Adrenal gland (tissue), 5 donors: ENCODE results near the gene VIPR2.

Experiments
- POLR2A ChIP-seq, 2 donors: fragments of 450-650 bp; IDR thresholded peaks; one replicate each; pipeline ENCODE4 v1.6.1; 2017; ENCODE audit warnings: antibody characterized with exemption in 2 of 2, mild to moderate bottlenecking in 2 of 2, moderate library complexity in 1 of 2
- TF ChIP-seq, protein P1 (sequence below), 6 experiments: fragments of 450-650 bp in 4 of 6; fragments of 200-600 bp in 2 of 6; sonication (generic) in 1 of 6; IDR thresholded peaks; 1 replicate in 5 of 6; 2 replicates in 1 of 6; pipeline versions ENCODE4 v1.5.1 to v1.8.0; 2016 to 2021; ENCODE audit warnings: antibody characterized with exemption in 6 of 6, mild to moderate bottlenecking in 2 of 6, moderate library complexity in 1 of 6
- donor health status: DM: no; HTN: no; CAD: no.

DNA sequence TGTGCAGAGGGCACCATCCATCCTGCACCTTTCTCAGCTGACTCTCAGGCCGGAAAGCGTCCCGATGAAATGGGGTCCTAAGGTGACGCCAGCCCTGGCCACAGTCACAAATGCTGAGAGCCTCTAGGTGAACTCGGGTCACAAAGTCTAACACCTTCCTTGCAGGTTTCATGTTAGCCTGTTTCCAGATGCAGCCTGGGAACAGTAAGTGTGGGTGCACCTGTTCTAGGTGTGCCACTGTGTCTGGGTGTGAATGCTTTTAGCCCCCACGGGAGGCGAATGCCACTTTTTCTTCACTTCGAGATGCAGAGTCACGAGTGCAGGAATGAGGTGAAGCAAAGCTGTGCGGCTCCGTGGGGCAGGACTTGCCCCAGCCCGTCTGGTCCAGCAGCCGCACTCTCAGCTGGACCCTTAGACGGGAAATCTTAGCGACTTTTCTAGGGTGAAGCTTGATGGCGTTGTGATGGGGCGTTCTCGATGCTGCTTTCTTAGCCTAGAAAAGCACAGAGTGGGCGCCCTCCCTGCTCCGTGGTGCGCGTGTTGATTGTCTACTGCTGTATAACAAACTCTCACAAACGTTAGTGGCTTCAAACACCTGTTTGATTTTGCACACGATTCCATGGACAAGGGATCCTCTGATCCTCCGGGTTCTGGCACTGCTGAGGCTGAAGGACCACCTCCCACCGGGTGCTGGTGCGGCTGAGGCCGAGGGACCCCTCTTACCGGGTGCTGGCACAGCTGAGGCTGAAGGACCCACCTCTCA lies 13.6 kb upstream of the VIPR2 start:
- TF ChIP-seq POLR2A (IDR thresholded peaks at IDR 0.05), result no peak
- TF ChIP-seq, protein P1, sequence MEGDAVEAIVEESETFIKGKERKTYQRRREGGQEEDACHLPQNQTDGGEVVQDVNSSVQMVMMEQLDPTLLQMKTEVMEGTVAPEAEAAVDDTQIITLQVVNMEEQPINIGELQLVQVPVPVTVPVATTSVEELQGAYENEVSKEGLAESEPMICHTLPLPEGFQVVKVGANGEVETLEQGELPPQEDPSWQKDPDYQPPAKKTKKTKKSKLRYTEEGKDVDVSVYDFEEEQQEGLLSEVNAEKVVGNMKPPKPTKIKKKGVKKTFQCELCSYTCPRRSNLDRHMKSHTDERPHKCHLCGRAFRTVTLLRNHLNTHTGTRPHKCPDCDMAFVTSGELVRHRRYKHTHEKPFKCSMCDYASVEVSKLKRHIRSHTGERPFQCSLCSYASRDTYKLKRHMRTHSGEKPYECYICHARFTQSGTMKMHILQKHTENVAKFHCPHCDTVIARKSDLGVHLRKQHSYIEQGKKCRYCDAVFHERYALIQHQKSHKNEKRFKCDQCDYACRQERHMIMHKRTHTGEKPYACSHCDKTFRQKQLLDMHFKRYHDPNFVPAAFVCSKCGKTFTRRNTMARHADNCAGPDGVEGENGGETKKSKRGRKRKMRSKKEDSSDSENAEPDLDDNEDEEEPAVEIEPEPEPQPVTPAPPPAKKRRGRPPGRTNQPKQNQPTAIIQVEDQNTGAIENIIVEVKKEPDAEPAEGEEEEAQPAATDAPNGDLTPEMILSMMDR (IDR thresholded peaks at IDR 0.05), result no peak
